HTERT RPE-1 (cell line): ENCODE results near the gene TMEM120A.
"Not testable (repeated sequence)": the region's sequence is repeated elsewhere in the genome, so short reads cannot be mapped to it uniquely, and the experiment has no call there.

Source experiments
- in situ Hi-C: fragments of 300-500 bp; cut with MboI; formaldehyde crosslinking; loops from 4 replicates; pipeline ENCODE4 v1.14.3; 2020; ENCODE audit warnings: low sequenced_read_pairs

The TMEM120A gene

DNA sequence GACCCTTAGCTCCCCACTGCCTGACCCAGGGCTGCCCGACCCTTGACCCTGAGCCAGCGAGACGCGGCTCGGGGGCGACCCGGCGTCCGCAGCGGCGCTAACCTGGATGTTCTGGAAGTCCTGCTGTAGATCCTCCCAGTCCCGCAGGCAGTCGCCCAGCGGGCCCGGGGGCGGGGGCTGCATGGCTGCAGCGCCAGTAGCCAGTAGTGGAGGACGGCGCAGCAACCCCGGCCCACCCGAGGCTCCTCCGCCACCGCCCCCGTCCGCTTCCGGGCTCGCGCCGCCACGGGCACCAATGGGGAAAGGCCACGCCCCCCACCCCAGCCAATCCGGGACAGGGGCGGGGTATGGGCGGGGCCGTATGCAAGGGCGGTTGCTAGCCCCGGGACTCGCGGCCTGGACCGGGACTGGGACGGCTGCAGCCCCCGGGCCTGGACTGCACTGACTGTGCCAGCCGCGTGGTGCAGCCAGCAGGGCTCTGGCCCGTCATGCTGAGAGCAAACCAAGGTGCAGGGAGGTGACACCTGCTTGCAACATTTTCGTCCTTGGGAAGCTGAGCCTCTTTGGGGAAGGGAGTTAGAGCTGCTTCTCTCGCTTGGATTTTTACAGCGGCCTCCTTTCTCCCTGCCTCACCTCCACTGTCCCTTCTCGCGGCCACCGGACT is at the start of gene TMEM120A:
Gene TMEM120A (minus strand): TSS at position 208 of the 664 bp plus-strand sequence. CDS start 25 bp downstream, at position 183.
- in situ Hi-C loops: no loop called here

DNA sequence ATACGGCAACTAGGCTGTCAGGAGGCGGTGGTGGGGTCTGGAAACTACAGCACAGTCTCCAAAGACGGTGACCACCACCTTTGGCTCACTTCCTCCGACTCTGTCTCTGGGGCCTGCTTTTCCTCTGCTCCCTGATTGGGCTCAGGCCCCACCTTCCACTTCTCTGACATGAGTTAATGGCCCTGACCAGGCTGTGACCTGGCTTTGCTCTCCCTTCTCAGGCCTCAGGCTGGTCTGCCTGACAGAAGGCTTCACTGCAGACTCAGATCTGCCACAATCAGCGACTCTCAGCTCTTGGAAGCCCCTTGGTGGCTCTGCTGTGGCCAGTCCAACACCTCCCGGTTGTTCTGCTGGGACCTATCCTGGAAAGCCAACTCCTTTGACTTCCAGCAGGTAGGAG is 45.7 kb upstream of the TMEM120A start:
- in situ Hi-C loops: no loop called here

DNA sequence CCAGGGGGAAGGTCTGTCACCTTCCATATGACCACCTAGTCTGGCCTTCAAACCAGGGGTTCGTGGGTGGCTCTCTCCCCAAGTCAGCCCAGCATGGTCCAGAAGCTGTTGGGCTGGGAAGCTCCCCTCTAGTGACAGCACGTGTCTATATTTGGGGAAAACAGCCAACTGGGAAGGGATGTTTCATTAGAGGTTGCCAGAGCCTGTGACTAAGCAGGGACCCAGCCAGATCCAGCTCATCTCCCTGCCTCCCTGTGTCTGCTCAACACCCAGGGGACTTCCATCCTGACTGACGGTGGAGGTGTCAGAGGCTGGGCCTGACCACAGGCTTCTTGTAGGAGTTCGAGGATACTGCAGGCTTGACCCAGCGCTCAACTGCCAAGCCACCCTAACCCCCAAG is 42.9 kb upstream of the TMEM120A start:
- in situ Hi-C loops: no loop called here

DNA sequence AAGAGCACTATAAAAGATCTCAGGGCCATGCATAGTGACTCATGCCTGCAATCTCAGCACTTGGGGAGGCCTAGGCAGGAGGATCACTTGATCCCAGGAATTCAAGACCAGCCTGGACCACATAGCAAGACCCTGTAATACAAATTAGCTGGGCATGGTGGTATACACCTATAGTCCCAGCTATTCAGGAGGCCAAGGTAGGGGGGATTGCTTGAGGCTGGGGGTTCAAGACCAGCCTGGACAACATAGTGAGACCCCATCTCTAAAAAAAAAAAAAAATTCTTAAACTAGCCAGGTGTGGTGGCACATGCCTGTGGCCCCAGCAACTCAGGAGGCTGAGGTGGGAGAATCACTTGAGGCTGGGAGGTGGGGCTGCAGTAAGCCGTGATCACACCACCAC is 37.6 kb upstream of the TMEM120A start:
- in situ Hi-C loops: no loop called here

DNA sequence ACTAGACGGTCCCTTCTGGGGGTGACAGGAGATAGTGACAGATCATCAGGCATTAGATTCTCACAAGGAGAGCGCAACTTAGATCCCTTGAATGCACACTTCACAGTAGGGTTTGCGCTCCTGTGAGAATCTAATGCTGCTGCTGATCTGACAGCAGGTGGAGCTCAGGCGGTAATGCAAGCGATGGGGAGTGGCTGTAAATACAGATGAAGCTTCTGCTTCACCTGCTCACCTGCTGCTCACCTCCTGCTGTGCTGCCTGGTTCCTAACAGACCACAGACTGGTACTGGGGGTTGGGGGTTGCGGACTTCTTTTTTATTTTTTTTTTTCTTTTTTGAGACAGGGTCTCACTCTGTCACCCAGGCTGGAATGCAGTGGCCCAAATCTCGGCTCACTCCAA is 35.3 kb upstream of the TMEM120A start:
- in situ Hi-C loops: not testable (repeated sequence)

DNA sequence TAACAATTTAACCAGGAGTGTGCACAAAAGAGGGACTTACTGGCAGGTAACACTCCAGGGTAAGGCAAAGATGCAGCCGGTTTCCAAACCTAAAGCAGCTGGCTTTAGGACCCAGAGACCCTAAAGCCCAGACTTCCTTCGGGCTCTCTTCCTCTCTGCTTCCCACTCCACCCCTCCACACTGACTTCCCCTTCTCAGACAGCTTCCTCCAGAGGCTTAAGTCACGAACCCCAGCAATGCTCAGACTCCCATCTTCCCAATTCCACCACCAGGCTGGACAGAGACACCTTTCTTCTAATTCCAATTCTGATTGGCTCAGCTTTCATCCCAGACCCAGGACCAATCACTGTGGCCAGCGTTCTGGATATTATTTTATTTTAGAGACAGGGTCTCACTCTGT is 28.6 kb upstream of the TMEM120A start:
- in situ Hi-C loops: no loop called here

DNA sequence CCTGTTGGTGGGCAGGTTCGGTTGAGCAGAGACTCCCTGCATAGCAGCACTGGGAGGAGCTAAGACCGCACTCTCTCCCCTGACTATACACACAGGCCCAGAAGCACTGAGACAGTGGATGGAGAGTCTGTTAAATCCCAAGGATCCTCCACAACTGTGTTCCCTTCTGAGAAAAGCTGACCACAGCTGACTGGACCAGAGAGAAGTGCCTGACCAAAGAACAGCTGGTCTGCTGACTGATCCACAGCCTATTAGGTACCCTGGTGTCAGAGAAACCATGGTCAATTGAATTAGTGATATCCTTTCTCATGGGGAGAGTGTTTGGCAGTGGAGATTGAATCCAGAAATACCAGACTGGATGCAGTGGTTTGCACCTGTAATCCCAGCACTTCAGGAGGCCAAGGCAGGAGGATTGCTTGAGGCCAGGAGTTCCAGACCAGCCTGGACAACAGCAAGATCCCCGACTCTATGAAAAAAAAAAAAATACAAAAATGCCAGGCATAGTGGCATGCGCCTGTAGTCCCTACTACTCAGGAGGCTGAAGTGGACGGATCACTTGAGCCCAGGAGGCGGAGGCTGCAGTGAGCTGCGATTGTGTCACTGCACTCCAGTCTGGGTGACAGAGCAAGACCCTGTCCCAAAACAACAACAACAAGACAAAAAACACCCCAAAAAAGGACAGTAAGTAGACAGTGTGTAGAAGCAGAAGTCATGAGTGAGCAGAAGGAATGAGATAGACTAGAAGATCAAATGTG is 27.8 kb upstream of the TMEM120A start:
- in situ Hi-C loops: no loop called here

DNA sequence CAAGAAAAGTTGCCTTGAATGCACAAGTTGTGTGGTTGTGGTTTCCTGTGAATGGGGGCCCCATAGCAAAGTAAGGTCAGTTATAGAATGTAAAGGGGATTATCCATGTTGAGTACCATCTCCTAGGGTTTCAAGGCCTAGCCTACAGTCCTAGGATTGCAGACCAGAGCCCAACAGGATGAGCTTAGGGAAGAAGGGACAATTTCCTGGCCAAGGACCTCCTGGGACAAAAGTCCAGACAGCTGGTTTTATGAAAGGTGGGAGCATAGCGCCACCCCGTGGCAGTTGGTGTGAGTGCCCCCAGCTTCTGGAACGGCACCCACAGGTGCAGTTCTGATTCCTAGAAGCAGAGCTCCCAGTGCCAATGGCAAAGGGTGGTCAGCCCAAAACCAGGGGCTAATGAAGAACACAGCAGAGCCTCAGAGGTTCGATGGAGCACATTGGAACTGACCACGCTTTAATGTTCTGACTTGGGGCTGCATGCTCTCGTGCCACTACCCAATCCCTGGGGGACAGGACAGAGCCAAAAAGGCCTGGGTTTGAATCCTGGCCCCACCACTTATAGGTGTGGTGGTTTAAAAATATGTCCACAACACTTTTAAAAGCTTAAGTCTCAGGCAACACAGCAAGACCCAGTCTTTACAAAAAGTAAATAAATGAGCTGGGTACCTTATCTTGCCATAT is 25.8 kb upstream of the TMEM120A start:
- in situ Hi-C loops: no loop called here

DNA sequence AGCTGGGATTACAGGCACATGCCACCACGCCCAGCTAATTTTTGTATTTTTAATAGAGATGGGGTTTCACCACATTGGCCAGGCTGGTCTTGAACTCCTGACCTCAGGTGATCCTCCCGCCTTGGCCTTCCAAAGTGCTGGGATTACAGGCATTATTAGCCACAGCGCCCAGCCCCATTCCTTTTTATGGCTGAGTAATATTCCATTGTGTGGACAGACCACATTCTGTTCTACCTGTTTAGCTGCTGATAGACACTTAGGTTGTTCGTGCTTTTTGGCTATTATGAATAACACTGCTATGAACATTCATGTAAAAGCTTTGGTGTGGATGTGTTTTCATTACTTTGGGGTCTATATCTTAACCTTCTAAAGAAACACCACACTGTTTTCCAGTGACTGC is 24.1 kb upstream of the TMEM120A start:
- in situ Hi-C loops: not testable (repeated sequence)

DNA sequence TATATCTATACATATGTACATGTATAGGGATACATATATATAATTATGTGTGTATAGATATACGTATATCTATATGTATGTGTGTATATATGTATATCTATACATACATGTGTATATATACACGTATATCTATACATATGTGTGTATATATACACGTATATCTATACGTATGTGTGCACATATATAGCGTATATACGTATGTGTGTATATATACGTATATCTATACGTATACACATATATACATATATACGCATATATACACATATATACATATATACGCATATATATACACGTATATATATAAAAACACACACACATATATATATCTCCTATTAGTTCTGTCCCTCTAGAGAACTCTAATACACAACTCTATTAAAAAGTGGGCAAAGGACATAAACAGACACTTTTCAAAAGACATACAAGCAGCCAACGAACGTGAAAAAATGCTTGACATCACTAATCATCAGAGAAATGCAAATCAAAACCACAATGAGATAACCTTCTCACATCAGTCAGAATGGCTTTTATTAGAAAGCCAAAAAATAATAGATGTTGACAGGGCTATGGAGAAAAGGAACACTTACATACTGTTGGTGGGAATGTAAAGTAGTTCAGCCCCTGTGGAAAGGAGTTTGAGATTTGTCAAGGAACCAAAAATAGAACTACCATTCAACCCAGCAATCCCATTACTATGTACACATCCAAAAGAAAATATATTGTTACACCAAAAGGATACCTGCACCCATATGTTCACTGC is 22.0 kb upstream of the TMEM120A start:
- in situ Hi-C loops: no loop called here

DNA sequence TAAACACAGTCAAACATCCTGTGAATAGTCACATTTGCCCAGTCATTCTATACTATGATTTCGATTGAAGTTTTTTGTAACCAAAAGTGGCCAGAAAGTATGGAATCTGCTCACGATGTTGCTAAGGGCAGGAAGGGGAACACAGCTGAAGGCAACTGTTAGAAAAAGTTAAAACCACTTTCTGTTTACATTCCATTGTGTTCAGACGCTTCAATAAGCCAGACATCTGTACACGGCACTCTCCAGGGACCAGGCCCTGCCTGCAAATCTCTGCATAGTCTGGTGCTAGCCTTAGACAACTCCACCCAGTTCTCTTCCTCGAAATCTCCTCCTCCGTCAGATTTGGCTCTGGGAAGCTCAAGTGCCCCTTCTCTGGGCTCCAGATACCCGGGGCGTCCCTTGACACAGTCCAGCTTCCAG is 17.1 kb upstream of the TMEM120A start:
- in situ Hi-C loops: no loop called here

DNA sequence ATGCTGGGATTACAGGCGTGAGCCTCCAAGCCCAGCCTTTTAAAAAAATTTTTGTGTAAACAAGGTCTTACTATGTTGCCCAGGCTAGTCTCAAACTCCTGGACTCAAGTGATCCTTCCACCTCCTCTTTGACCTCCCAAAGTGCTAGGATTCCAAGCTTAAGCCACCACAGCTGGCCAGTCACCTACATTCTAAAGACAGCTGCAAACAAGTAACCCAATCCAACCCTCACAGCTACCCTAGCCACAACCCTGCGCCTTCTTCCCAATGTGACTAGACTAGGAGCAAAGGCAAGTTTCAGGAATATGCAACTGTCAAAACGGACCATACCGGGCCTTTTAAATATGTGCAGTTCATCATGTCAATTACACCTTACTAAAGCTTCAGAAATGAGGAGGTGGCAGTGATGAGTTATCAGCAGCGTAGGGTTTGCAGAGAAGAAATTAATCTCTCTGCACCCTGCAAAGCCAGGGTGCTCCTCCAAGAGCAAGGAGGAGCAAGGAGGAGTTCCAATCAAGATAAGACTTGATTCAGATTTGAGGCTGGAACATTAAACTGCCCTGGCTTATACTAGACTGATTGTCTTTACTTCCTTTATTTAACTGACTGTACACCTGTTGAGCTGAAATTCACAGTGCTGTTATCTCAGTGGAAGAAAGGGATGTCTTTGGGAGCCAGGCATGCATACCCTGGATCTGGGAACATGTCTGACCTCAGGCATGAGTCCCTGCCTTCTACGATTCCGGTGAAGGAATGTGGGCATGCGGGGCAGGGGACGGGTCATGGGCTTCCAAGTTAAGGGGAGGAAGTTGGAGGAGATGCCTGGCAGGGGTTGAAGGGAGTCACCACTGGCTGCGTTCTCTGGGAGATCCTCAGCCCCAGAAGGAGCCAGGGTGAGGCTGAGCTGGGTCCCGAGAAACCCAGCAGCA is 15.5 kb upstream of the TMEM120A start:
- in situ Hi-C loops: no loop called here

DNA sequence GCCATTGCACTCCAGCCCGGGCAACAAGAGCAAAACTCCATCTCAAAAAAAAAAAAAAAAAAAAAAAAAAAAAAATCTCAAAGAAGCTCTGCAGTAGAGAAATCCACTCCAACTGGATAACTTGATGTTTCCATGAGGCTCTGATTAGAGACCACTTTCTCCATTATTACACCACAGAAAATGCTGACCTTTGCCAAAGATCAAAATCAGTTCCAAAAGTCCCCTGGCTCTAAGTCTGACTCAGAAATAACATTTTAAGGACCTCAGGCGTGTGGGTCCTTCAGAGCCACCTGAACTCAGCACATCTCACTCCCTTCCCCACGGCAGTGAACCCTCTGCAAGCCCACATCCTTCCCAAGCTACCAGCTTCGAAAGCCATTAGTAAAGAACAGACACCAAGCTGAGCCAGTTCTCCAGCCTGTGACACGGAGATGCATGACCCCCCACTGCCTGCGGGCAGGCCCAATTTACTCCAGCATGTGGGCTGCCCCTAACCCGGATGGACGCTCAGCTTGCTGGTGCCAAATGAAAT is 13.8 kb upstream of the TMEM120A start:
- in situ Hi-C loops: no loop called here

DNA sequence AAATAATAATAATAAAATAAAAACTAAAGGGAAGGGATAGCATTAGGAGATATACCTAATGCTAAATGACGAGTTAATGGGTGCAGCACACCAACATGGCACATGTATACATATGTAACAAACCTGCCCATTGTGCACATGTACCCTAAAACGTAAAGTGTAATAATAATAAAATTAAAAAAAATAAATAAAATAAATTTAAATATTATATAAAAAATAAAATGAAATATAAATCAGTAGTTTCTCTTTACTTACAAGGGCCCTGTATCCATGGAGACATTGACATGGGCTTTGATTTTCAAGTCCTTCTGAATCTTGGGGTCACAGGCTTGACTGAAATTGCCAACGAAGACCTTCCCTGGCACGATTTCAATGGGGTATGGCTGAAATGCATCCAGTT is 10.6 kb upstream of the TMEM120A start:
- in situ Hi-C loops: not testable (repeated sequence)

DNA sequence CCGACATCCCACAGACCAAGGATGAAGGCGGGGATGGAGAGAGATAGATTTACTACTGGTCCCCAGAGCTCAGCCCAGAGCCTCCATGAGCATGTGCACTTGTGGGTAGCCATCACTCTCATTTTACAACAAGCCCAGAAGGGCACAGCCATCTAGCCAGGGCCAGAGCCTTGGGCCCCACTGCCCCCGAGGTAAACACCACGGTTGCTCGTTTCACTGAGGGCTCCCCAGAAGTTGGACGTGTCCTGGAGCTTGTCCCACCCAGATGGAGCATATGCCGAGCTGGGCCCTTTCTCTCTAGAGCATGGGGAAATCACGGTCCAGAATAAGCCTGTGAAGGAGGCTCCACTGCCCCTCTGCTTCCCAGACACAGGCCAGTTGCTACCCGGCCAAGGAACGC is 9.0 kb upstream of the TMEM120A start:
- in situ Hi-C loops: no loop called here

DNA sequence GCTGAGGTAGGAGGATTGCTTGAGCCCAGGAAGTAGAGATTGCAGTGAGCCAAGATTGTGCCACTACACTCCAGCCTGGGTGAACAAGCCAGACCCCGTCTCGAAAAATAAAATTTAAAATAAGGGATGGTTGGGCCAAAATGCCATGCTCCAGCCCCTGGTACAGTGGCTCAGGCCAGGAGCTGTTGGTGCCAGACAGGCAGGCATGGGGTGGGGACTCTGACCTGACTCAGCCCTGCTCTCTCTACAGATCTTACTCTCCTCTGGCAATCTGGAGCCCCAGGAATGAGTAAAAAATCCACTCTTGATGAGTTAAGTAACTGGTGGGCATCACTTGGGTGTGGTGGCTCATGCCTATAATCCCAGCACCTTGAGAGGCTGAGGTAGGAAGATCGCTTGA is 8.4 kb upstream of the TMEM120A start:
- in situ Hi-C loops: no loop called here

DNA sequence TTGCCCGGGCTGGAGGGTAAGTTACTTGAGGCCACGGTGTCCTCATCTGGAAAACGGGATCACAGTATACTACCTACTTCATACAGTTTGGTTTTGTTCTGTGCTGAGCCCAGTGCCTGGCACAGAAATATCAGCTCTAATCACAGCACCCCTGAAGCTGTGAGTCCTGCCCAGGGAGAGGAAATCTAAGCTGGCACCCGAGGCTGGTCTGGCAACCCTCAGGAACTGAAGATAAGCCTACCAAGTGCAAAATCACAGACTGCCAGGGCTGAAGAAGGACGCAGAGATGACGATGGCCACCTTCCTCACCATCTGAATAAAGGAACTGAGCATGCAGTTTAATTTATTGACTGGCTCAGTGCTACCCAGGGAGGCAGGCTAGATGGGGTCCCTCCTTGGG is 7.7 kb upstream of the TMEM120A start:
- in situ Hi-C loops: no loop called here

DNA sequence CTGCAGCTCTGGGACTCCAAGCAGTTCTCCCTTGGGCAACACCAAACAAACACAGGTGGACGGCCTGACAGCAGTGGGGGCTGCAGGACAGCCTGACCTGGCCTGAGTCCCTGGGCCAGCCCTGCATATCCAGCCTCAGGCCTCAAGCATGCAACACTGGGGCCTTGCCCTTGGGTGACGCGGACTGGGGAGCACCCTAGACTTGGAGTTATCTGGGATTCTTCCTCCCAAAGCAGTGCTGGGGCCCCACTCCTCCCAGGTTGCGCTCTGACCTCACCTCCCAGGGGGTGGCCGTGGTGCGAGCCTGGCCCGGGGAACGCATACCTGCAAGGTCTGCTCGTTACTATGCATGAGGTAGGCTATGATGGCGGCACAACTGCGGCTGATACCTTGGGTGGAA is 6.2 kb upstream of the TMEM120A start:
- in situ Hi-C loops: no loop called here

DNA sequence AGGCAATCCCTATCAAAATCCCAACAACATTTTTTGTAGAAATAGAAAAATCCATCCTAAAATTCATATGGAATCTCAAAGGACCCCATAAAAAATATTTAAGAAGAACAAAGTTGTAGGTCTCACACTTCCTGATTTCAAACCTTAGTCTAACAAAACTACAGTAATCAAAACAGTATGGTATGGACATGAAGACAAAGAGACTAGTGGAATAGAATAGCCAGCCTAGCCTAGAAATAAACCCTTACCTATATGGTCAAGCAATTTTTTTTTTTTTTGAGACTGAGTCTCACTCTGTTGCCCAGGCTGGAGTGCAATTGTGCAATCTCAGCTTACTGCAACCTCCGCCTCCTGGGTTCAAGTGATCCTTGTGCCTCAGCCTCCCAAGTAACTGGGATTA is 3.6 kb upstream of the TMEM120A start:
- in situ Hi-C loops: no loop called here

DNA sequence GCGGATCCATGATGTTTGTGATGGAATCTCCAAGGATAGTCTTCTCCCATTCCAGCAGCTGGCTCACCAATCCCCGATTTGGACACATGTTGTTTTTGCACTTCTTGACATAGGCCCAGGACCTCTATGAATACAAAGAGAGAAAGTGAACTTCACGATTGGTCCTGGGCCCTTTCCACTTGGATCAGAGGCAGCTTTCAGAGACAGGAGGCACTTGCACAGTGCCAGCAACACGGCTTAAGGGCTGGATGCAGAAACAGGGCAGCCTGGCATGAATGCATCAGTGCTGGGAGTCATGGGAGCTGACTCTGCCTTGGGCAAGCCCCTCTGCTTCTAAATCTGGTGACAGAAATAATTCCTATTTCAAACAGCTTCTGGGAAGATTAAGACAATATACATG is 2.1 kb upstream of the TMEM120A start:
- in situ Hi-C loops: no loop called here
